IPS-11a (cell line): ENCODE measurements around the gene TRIML2.
"Not testable (repeated sequence)": the region's sequence is repeated elsewhere in the genome, so short reads cannot be mapped to it uniquely, and the experiment has no call there.

Source experiments
- H3K4me3 ChIP-seq: one replicate; pipeline ENCODE4 v1.5.1; 2013; ENCODE audit warnings: low read depth, low read length, control low read depth

The TRIML2 gene

DNA sequence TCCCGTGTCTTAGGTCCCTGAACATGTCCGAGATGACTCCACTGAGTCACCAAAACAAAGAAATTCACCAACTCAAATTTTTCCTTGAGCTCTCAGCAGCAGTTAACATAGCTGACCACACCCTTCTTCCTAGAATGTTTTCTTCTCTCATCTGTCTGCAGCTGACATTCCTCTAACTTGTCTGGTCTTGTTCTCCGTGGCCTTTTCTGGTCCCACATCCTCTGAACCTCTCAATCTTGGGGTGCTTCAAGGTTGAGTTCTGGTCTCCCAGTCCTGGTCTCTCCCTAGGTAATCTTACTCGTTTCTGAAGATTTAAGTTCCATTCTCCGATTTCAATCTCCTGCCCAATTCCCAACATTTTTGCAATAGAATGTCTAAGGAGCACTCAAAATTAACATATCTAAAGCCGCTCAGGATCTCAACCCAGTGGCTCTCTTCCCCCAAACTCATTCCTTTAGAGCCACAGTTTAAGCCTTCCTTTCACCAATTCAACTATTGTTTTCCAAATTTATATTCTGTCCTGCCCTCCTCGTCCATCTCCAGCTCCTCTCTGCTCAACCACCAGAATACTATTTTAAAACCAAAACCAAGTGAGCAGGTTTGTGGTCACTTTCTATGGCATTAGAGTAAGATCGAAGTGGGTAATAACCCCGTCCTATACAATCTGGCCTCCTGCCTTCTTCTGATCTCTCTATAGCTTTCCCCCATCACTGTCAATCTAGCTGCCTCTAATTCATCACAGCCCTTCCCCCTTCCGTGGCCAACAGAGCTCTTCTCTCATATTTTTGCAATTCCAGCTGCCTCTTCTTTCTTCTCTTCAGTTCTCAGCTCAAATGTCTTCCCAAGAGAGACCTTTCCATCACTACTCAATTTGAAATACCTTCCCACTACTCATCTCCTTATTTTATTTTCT lies 1.2 kb downstream of the TRIML2 start:
- H3K4me3 ChIP-seq: peak overlapping the region; percentile 35

DNA sequence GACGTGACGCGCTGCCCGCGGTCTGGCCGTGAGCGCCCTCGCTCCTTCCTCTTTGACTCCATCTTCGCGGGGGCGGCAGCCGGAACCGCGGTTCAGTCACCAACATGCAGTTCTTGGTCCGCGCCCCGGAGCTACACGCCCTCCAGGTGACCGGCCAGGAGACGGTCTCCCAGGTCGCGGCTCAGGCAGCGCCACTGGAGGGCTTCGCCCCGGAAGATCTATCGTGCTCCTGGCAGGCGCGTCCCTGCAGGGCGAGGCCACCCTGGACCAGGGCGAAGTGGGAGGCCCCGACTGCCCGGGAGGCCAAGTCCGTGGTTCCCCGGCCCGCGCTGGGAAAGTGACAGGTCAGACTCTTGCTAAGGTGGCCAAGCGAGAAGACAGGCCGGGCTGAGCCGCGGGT lies 2.9 kb downstream of the TRIML2 start:
- H3K4me3 ChIP-seq: no peak overlapping the region

DNA sequence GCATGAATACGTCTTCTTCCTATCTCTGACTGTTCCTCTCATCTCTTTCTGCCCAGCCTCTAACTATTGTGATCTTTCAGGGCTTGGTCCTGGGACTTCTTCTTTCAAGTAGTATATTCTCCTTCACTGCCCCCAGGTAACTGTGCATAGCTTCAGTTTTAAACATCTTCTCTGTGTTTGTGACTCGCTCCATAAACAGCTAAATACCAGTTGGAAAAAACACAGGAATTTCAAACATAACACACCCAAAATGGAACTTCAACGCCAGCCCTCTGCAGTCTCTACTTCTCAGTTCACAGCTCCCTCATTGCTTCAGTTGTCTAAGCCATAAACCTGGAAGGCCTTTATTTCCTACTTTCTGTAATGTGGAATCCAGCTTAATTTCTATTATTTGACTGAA lies 16.6 kb downstream of the TRIML2 start:
- no peak overlapping the region for H3K4me3 ChIP-seq

DNA sequence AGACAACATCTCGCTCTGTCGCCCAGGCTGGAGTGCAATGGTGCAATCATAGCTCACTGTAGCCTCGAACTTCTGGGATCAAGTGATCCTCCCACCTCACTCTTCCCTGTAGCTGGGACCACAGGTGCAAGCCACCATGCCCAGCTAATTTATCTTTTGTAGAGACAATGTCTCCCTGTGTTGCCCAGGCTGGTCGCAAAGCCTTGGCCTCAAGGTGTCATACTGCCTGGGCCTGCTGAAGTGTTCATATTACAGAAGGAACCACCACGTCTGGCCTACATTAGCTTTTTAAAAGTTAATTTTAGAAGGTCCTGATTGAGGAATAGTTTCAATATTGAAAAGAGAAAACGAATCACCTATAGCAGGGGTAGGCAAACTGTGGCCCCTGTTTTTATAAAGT lies 22.5 kb downstream of the TRIML2 start:
- no peak overlapping the region for H3K4me3 ChIP-seq

DNA sequence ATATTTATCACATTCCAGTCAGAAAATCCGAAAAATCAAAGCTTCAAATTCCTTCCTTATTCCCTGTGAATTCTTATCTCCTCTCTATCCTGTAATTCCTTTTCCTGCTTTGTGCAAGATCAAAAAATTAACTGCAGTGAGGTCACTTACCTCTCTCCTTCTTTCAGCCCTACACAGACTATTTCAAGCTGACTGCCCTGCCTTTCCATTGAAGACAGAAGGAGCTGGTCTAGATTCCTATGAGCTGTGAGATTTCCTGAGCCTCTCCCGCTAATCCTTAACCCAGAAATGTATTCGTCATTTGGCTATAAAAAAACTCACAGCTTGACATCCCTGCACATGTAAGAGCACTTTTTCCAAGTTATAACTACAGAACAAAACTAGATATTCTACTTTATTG lies 26.6 kb downstream of the TRIML2 start:
- no peak overlapping the region for H3K4me3 ChIP-seq

DNA sequence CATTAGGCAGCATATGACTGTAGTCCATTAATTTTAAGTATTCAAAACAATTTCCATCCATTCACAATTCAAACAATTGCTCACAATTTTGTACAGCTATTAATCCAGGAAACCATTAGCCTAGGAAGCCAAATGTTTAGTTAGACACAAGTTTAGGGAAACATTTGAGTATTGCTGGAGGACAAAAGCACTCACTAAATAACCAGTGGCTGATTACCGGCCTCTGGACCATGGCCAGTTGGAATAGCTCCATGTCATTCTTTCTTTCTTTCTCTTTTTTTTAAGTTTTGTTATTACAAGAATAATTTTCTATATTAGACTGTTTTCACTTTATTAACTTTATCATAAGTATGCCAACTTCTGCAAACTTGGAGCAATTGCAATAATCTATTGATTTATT lies 31.3 kb downstream of the TRIML2 start:
- H3K4me3 ChIP-seq: no peak overlapping the region

DNA sequence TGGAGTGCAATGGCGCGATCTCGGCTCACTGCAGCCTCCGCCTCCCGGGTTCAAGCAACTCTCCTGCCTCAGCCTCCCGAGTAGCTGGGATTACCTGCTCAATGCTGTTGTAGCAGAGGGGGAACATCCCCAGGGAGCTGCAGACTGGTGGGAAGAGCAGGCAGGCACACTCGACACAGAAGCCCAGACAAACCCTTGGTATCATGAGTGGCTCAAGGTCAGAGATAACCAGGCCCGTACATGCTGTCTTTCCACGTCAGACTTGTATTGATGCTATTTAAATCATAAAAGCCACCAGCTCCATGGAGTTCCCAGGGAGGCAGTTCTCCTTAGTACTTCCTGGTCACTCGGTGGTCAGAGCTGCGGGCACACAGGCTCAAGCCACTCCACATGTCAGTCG lies 33.2 kb downstream of the TRIML2 start:
- H3K4me3 ChIP-seq: no peak overlapping the region

DNA sequence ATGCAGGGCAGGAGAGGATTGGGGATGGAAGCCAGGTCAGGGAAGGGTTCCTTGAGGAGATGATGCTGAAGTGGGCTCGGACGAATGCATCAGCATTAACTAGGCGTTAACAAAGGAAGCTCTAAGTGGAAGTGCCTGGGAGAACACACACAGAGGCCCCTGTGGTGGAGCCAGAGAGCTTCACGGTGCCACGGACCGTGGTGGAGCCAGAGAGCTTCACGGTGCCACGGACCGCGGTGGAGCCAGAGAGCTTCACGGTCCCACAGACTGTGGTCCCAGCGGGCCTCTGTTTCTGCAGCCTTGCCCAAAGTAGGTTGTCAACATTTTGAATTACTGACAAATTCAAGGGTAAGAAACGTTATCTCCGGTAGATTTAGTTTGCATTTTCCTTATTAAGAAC lies 48.3 kb downstream of the TRIML2 start:
- no peak overlapping the region for H3K4me3 ChIP-seq

DNA sequence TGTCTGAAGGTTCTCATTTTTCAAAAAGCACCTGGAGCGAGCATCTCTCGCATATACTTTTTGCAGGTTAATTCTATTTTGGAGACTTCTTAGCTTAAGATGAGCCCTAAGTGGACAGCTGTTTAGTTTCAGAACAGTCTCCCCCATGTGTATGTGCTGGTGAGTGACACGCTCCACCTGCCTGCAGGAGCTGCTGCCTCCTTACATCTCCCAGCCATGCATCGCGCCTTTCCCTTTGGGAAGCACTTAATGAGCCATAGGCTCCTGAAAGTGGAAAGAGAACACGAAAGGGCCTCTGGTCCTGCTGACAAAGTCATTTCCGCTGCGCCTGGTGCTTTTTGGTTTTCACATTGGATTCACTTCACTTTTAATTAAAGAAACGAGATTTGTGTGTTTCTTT lies 56.1 kb downstream of the TRIML2 start:
- H3K4me3 ChIP-seq: no peak overlapping the region

DNA sequence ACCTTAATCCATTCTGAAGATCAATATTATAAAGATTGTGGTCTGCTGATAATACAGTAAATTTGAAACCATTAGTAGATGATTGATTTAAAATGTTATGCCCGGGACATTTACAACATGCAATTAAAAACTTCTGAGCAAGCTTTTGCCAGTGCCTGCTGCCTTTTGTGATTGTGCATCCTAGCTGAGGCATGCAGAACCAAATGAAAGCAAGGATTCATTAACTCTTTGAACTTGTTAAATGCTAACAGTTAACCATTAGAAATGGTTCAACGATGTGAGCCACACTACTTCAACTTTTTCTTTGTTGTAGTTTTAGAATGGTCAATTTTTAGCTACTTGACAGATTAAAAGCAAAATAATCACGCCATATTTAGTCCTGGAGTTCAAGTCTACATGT lies 62.7 kb downstream of the TRIML2 start:
- H3K4me3 ChIP-seq: no peak overlapping the region

DNA sequence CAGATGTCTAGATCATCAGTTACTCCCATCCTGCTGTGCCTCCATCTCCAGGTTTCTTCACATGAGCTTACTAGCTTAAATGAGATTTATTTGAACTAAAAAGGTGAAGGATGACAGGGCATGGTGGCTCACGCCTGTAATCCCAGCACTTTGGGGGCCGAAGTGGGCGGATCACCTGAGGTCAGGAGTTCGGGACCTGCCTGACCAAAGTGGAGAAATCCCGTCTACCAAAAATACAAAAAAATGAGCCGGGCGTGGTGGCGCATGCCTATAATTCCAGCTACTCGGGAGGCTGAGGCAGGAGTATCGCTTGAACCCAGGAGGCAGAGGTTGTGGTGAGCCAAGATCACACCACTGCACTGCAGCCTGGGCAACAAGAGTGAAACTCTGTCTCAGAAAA lies 63.9 kb downstream of the TRIML2 start:
- not testable (repeated sequence) for H3K4me3 ChIP-seq

DNA sequence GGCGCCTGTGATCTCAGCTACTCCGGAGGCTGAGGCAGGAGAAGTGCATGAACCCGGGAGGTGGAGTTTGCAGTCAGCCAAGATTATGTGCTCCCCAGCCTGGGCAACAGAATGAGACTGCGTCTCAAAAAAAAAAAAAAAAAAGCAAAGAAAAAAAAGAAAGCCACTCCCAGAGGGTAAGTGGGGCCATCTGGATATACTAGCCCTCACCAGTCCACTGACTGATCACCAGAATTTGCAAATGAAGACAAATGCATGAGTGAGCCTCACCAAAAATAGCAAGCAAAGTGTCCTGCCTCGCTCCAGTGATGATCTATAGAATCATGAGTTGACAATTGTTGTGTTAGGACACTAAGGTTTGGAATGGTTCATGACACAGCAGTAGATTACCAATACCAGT lies 66.2 kb downstream of the TRIML2 start:
- no peak overlapping the region for H3K4me3 ChIP-seq

DNA sequence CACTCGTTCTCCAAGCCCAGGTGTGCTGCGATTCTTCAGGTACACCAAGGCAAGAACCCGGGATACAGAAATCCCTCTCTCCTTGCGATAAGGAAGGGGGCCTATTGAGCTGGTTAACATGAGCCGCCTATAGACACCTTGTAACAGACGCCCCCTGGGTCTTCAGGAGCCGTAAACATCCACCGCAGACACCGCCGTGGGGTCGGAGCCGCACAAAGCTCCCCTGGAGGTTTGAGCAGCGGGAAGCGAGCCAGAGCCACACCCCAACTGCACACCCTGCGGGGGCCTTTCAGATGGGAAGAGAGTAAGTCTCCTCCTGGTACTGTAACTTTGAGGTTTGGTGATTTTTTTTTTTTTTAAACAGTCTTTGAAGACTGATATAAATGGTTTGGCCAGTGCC lies 67.2 kb downstream of the TRIML2 start:
- H3K4me3 ChIP-seq: no peak overlapping the region

DNA sequence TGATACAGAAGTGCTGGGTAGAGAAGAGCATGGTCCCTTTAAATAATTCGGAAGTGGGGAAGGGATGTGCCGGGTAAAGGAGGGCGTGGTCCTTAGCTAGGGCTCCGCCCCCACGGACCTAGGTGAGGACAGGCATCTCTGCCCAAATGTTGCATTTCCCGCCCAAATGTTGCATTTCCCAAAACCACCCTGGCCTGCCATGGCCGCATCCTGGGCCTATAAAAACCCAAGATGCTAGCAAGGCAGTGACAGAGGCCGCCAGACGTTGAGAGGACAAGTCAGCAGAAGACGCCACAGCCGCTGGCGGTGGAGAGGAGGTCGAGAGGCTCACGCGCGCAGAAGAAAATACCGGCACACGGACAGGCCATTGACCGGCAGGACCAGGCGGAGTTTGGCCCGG lies 67.7 kb downstream of the TRIML2 start:
- no peak overlapping the region for H3K4me3 ChIP-seq
